GM18907 (cell line): Measurements from ENCODE around the gene CRLF1.

ENCODE experiments used
- ATAC-seq: cut with Tn5 transposase; IDR thresholded peaks from one replicate; pipeline ENCODE4 v1.9.1; 2021; ENCODE audit warnings: mild to moderate bottlenecking, moderate library complexity; ENCODE audit not compliant: unreplicated experiment

Gene CRLF1, protein sequence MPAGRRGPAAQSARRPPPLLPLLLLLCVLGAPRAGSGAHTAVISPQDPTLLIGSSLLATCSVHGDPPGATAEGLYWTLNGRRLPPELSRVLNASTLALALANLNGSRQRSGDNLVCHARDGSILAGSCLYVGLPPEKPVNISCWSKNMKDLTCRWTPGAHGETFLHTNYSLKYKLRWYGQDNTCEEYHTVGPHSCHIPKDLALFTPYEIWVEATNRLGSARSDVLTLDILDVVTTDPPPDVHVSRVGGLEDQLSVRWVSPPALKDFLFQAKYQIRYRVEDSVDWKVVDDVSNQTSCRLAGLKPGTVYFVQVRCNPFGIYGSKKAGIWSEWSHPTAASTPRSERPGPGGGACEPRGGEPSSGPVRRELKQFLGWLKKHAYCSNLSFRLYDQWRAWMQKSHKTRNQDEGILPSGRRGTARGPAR

GRCh38 chr19:18606281-18607225 lies at the start of gene CRLF1:
TSS of gene CRLF1 (minus strand) at chr19:18606799. CDS start at chr19:18606656, 143 bp downstream.
- ATAC-seq = no peak

DNA sequence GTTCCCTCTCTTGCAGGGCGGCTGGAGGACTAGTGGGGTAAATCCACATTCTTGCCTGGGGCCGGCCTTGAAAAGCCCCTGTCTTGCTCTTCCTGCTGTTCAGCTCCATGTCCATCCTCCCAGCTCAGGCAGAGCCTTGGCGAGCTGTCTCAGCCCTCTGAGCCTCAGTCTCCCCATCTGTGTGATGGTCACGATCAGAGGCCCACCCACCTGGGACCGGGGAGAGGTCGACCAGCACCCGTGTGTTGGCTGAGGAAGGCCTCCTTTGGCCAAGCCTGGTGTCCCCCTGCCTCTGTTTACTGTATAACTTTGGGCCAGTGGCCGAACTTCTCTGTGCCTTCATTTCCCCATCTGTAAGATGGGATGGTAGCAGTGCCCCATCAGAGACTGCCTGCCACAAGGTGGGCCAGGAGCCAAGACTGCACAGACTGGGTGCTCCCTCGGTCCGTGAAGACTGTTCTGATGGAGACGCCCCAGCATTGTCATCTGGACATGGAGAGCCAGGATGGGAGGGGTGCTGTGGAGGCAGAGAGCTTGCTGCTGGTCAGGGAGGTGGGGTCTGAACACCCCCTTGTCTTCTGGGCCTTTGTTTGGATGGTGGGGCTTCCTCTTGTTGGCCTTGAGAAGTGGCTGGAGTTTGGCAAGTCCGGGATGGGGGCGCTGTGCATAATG lies 48.7 kb upstream of the CRLF1 start:
- ATAC-seq = no peak

- ATAC-seq = no peak
Observed at GRCh38 chr19:18654469-18654868, 47.9 kb upstream of the CRLF1 start.

DNA sequence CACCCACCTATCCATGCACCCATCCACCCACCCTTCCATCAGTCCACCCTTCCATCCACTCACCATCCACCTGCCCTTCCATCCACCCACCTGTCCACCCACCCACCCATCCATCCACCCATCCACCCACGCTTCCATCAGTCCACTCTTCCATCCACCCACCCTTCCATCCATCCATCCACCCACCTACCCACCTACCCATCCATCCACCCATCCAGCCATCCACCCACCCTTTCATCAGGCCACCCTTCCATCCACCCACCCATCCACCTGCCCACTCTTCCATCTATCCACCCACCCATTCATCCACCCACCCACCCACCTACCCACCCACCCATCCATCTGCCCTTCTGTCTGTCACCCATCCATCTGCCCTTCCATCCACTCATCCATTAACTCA lies 47.3 kb upstream of the CRLF1 start:
- no peak for ATAC-seq

GRCh38 chr19:18651733-18652132 lies 45.1 kb upstream of the CRLF1 start:
- ATAC-seq = no peak

- ATAC-seq = no peak
Observed at GRCh38 chr19:18651300-18651699, 44.7 kb upstream of the CRLF1 start.

GRCh38 chr19:18650468-18651041 lies 44.0 kb upstream of the CRLF1 start:
- no peak for ATAC-seq

DNA sequence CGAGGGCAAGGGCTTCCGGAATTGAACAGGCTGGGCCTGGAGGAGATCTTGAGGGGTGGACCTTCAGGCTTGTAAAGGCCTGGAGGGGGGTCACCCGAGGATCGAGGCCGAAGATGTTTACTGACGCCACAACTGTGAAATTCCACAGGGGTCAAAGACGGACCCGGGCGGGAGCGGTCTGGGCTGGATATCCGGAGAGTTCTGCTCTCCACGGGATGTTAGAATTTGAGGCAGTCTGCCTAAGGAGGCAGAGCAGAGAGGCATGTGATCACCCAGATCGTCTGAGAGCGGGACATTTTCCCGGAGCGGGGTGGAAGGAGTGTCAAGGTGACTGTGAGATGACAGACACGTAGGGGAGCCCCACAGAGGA lies 43.4 kb upstream of the CRLF1 start:
- ATAC-seq = no peak

DNA sequence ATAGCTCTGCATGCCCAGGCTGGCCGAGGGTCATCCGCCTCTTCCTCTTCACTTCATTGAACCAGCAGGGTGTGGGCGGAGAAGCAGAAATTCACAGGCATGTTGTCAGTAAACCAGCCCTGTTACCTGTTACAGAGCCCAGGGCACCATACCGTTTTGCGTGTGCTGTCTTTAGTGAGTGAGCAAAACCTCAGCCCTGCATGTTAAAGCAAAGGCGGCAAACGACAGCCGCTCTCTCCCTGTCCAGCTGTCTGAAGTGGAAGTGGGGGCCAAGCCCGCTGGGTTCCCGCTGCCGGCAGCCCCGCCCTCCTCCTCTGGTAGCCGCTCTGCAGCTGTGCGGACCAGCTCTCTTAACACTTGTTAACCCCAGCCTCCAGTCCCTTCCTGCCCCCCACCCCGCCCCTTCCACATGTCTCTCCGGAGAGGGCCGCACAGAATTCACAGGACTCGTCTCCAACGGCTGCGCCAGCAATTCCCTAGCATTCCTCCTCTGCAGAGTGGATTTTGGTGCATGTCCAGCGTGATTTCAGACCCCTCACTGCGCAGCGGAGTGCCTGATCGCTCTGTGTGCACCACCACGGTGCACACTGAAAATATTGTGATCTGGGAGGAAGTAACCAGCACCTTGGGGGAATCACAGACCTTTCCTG lies 42.9 kb upstream of the CRLF1 start:
- no peak for ATAC-seq

GRCh38 chr19:18648973-18649315 lies 42.3 kb upstream of the CRLF1 start:
- ATAC-seq = no peak

DNA sequence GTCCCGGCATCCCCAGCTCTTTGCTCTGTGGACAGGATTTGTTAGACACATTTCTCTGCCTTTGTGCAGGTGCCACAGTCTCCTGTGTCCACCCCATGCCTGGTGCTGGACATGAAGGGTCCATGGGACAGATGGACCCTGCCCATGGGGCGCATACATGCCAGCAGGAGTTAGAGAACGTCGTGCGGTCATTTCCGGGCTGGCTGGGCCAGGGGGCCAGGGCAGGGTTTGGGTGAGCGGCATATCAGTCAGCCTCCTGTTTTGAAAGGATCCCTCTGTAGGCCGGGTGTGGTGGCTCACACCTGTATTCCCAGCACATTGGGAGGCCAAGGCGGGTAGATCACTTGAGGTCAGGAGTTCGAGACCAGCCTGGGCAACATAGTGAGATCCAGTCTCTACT lies 41.2 kb upstream of the CRLF1 start:
- ATAC-seq = no peak

DNA sequence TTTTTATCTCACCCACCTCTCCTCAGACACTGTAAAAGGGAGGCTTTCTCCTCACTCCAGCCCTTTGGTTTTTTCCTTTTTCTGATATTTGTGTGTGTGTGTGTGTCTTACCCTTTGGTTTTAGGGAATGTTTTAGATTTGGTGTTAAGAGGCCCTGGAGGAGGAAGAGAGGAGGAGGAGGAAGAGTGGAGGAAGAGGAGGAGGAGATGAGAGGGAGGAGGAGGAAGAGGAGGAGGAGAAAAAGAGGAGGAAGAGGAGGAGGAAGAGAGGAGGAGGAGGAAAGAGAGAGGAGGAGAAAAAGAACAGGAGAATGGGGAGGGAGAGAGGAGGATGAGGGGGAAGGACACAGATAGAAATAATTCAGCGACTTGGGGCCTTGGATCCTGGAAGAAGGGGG lies 40.8 kb upstream of the CRLF1 start:
- ATAC-seq = no peak

- no peak for ATAC-seq
Observed at GRCh38 chr19:18646535-18647370, 40.2 kb upstream of the CRLF1 start.

- no peak for ATAC-seq
Observed at GRCh38 chr19:18645035-18645511, 38.5 kb upstream of the CRLF1 start.

DNA sequence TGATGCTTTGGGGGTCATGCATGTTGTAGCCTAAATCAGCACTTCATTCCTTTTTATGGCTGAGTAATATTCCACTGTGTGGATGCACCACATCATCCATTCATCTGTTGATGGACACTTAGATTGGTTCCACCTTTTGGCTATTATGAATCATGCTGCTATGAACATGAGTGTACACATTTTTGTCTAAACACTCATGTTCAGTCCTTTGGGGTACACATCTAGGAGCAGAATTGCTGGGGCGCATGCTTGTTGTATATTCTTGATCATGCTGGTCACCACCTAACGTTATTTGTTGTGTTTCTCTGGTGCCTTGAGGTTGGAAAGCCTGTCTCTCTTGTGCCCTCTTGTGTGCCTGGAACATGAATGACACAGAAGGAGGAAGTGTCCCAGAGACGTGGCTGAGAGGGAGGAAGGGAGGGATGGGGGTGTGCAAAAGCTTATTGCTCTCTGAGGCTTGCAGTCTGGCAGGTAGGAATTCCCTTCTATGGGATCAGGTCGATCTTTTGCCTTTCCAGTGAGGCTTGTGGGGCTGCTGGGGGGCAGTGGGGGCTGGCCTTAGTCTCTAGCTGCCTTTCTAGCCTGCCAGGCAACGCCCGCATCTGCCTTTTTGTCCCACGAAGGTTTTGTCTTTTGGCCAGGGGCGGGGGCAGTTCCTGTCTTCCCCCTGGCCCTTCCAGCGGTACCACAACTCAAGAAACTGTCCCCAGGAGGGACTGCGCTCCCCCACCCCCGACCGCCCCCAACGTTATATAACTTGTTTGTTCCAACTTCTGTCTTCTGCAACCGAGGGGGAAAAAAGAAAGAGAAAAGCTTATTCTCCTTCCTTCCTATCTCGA lies 37.8 kb upstream of the CRLF1 start:
- no peak for ATAC-seq

- no peak for ATAC-seq
Observed at GRCh38 chr19:18639706-18640243, 33.2 kb upstream of the CRLF1 start.

DNA sequence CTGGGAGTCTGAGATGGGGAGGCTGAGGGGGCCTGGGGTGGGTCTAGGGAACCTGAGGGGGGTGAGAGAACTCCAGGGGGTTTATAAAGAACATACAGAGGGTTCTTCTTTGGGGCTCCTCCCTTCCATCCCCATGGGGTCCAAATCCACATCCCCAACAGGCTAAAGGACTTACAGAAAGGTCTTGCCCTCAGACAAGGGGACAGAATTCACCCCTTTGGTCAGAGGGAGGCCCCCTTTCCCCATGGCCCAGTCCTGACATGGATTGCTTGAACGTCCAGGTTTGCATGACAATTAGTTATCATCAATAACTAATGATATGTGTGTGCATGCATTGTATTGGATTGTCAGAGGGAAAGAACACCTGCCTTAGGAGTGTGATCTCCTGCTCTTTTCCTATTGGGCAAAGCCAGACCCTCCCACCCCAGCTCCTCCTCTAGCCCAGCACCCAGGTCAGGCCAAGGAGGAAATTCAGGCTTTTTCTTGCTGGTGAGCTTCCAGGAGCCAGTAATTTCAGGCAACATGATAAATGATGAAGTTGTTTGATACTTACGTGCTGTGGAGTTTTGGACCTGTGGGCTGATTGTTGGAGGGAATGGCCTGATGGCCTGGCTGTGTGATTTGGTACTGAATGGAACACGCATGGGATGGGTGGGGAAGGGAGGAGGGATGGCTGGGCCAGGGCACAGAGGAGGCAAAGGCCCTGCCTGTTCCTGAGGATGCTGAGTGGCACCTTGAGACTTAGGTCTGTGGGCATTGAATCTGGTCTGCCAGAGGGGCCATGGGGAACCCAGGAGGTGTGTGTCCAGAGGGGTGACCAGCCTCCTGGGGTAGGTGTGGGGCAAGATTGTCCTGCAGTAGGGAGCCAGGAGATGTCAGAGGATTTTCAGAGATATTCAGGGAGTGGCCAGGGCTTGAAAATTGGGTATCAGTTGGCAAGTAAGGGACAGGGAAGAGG lies 31.4 kb upstream of the CRLF1 start:
- no peak for ATAC-seq
